ENCODE measurements around the gene MLLT6. TPM values are rescaled to one million over a fixed set of nuclear protein-coding genes. Genes with fewer than 3 reads are reported as not detected.

Gene MLLT6
- total and polyA plus RNA-seq, 2 of the 13 experiments (the other 11 are each of a cell fraction or from before 2014, with no cell fraction given), result 50.7 to 69.5 TPM

DNA sequence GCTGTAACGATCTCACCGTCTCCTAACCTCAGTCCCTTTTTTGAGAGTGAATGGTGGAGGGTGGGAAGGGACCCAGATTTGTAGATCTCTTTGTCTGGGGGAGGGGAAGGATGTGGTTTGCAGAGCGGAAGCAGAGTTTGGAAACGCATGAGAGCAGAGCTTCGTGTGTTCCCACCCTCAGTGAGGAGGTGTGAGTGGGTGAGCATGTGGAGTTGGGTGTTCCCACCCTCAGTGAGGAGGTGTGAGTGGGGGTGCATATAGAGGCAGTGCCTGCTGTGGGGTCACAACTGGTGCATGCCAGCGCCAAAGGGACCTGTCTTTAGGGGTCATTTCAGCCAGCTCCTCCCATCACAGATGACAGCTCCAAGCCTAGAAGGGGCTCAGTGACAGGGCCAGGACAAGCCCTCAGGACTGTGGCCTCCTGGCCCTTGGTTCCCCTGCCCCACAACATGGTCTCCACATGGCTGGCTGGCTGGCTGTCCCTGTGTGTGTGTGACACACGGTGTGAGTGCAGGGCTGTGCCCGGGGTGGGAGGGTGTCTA, 23.3 kb downstream of the MLLT6 start (continued):
- TF ChIP-seq, protein P1, sequence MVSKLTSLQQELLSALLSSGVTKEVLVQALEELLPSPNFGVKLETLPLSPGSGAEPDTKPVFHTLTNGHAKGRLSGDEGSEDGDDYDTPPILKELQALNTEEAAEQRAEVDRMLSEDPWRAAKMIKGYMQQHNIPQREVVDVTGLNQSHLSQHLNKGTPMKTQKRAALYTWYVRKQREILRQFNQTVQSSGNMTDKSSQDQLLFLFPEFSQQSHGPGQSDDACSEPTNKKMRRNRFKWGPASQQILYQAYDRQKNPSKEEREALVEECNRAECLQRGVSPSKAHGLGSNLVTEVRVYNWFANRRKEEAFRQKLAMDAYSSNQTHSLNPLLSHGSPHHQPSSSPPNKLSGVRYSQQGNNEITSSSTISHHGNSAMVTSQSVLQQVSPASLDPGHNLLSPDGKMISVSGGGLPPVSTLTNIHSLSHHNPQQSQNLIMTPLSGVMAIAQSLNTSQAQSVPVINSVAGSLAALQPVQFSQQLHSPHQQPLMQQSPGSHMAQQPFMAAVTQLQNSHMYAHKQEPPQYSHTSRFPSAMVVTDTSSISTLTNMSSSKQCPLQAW (CRISPR knock-in tag; IDR thresholded peaks at IDR 0.05), result no peak
- TF ChIP-seq POLR2AphosphoS5 (IDR thresholded peaks at IDR 0.05; ENCODE audit: low read depth, low read length), result peak; percentile 53; the same call in 1 of the 2 replicates
- TF ChIP-seq, protein P2, sequence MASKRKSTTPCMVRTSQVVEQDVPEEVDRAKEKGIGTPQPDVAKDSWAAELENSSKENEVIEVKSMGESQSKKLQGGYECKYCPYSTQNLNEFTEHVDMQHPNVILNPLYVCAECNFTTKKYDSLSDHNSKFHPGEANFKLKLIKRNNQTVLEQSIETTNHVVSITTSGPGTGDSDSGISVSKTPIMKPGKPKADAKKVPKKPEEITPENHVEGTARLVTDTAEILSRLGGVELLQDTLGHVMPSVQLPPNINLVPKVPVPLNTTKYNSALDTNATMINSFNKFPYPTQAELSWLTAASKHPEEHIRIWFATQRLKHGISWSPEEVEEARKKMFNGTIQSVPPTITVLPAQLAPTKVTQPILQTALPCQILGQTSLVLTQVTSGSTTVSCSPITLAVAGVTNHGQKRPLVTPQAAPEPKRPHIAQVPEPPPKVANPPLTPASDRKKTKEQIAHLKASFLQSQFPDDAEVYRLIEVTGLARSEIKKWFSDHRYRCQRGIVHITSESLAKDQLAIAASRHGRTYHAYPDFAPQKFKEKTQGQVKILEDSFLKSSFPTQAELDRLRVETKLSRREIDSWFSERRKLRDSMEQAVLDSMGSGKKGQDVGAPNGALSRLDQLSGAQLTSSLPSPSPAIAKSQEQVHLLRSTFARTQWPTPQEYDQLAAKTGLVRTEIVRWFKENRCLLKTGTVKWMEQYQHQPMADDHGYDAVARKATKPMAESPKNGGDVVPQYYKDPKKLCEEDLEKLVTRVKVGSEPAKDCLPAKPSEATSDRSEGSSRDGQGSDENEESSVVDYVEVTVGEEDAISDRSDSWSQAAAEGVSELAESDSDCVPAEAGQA (IDR thresholded peaks at IDR 0.05; ENCODE audit: low read depth), result no peak
- TF ChIP-seq, protein P2 (CRISPR knock-in tag; IDR thresholded peaks at IDR 0.05; ENCODE audit: borderline replicate concordance), result no peak
- TF ChIP-seq ZNF678 (CRISPR knock-in tag; IDR thresholded peaks at IDR 0.05), result no peak
- no peak for TF ChIP-seq ZNF207 (IDR thresholded peaks at IDR 0.05; ENCODE audit: borderline replicate concordance)
- TF ChIP-seq RBM22 (optimal IDR thresholded peaks at IDR 0.05; ENCODE audit: low read length), result peak; percentile 98
- TF ChIP-seq NFIB (CRISPR knock-in tag; IDR thresholded peaks at IDR 0.05; ENCODE audit: borderline replicate concordance), result 0 out of 2 replicates have a peak, but pooled peaks have one; percentile 41
- TF ChIP-seq TARDBP (CRISPR knock-in tag; IDR thresholded peaks at IDR 0.05), result peak; percentile 44; the same call in 1 of the 2 replicates
- no peak for TF ChIP-seq KLF6 (CRISPR knock-in tag; IDR thresholded peaks at IDR 0.05)
- peak; percentile 99 for TF ChIP-seq AGO2 (optimal IDR thresholded peaks at IDR 0.05; ENCODE audit: low read depth, low read length)
- peak; percentile 61; the same call in 1 of the 2 replicates for TF ChIP-seq ZC3H13 (CRISPR knock-in tag; IDR thresholded peaks at IDR 0.05)
- TF ChIP-seq FOSL1 (CRISPR knock-in tag; IDR thresholded peaks at IDR 0.05; ENCODE audit: borderline replicate concordance), result no peak
- TF ChIP-seq, protein P3, sequence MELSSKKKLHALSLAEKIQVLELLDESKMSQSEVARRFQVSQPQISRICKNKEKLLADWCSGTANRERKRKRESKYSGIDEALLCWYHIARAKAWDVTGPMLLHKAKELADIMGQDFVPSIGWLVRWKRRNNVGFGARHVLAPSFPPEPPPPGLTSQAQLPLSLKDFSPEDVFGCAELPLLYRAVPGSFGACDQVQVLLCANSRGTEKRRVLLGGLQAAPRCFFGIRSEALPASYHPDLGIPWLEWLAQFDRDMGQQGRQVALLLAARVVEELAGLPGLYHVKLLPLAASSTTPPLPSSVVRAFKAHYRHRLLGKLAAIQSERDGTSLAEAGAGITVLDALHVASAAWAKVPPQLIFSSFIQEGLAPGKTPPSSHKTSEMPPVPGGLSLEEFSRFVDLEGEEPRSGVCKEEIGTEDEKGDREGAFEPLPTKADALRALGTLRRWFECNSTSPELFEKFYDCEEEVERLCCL (CRISPR knock-in tag; IDR thresholded peaks at IDR 0.05; ENCODE audit: borderline replicate concordance), result no peak
- TF ChIP-seq, protein P4, sequence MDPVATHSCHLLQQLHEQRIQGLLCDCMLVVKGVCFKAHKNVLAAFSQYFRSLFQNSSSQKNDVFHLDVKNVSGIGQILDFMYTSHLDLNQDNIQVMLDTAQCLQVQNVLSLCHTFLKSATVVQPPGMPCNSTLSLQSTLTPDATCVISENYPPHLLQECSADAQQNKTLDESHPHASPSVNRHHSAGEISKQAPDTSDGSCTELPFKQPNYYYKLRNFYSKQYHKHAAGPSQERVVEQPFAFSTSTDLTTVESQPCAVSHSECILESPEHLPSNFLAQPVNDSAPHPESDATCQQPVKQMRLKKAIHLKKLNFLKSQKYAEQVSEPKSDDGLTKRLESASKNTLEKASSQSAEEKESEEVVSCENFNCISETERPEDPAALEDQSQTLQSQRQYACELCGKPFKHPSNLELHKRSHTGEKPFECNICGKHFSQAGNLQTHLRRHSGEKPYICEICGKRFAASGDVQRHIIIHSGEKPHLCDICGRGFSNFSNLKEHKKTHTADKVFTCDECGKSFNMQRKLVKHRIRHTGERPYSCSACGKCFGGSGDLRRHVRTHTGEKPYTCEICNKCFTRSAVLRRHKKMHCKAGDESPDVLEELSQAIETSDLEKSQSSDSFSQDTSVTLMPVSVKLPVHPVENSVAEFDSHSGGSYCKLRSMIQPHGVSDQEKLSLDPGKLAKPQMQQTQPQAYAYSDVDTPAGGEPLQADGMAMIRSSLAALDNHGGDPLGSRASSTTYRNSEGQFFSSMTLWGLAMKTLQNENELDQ (CRISPR knock-in tag; IDR thresholded peaks at IDR 0.05; ENCODE audit: borderline replicate concordance), result no peak
- no peak for TF ChIP-seq ZNF710 (CRISPR knock-in tag; IDR thresholded peaks at IDR 0.05; ENCODE audit: borderline replicate concordance)

All from HepG2 (cell line).